Mucosa of descending colon (tissue), 3 donors: ENCODE measurements around the gene GFRA1. TPM values are rescaled to one million over a fixed set of nuclear protein-coding genes. Genes with fewer than 3 reads are reported as not detected.

Experiments used
- ATAC-seq: fragments of 200-7000 bp; cut with Tn5 transposase; one replicate; pipeline ENCODE4 v1.9.1; 2020; ENCODE audit warnings: mild to moderate bottlenecking, moderate library complexity
- DNase-seq, 3 donors: peaks; one replicate each; pipeline ENCODE4 v3.0.0-alpha.2; 2020
- H3K36me3 ChIP-seq: fragments of 200-600 bp; one replicate; pipeline ENCODE4 v1.8.0; 2021; ENCODE audit warnings: low read depth, mild to moderate bottlenecking
- H3K4me1 ChIP-seq: fragments of 200-600 bp; one replicate; pipeline ENCODE4 v1.8.0; 2021; ENCODE audit warnings: low read depth, mild to moderate bottlenecking
- H3K4me3 ChIP-seq: fragments of 200-600 bp; one replicate; pipeline ENCODE4 v1.8.0; 2021; ENCODE audit warnings: mild to moderate bottlenecking
- H3K9me3 ChIP-seq: fragments of 200-600 bp; one replicate; pipeline ENCODE4 v1.8.0; 2021; ENCODE audit warnings: mild to moderate bottlenecking
- CTCF ChIP-seq: fragments of 200-600 bp; IDR thresholded peaks from one replicate; pipeline ENCODE4 v1.8.0; 2022; ENCODE audit warnings: antibody characterized with exemption, mild to moderate bottlenecking
- intact Hi-C, 2 donors: fragments of 100-400 bp; cut with DNase I in 1 of 2; cut with micrococcal nuclease in 1 of 2; formaldehyde crosslinking; loops; one replicate each; pipeline versions ENCODE4 v1.11.0 to v1.11.1; 2022; cut with DNase I, micrococcal nuclease
- total RNA-seq, 3 donors: library from RNA; stranded (reverse); fragmentation: NEBNext Ultra II Directional in 2 of 3; extraction: Animal tissue kit (Norgen Biotek cat#: 25700) in 2 of 3; gene quantifications; one replicate each; pipeline versions ENCODE4 v1.2.1 to v1.2.4, GENCODE V29; 2021 to 2023
- donor health status: DM: no; HTN: no; CAD: no; lungs with moderate emphysema.
- donor health status: DM: no; HTN: no; CAD: no.
- donor health status: DM: no; HTN: yes; CAD: no.

Gene GFRA1
- total RNA-seq, 3 donors from 2014 or later = 2.2 to 32.2 (median 4.1) TPM

DNA sequence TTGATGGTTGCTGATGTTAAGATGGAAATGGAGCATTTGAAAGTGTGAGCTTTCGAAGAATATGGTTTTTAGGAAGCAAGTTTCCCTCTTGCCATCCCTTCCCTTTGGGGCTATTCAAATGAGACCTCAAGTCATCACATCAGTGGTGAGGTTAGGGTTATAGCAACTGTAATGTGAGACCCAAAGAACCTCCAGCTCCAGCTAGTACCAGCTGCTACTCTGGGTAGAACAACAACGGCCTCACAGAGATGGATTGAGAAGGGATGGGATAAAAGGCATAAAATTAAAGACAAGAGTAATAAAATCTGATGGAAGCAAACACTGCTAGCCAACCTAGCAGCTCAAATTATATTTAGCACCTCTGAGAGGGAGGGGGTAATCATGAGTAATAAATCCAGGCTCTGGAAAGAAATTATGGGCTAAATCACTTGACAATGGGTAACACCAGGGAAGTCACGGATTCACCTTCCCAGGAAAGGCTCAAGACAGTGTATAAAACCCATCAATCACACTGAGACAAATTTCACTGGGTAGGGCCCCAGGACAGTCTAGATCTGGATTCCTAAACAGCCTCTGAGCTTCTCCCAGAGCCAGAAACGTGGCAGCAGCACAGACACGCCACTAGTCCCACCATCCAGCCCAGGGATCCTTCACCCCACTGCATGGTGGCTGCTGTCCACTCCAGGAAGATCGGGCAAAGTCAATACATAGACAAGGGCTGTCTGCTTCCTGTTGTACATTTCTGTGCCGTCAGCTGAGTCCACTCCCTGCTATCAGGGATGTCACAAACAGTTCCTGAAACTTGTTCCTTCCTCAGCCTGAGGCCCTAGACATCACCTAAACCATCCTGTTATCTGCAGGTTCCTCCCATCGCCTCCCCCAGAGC, 151.1 kb downstream of the GFRA1 start:
- ATAC-seq = no peak
- no peak for TF ChIP-seq CTCF

GRCh38 chr10:116120688-116121455, 152.1 kb downstream of the GFRA1 start:
- Histone ChIP-seq H3K4me1 (no peaks in the 10 kb centered on the region), H3K36me3 (no peaks in the 10 kb centered on the region), H3K9me3 (no peaks in the 10 kb centered on the region), H3K4me3 (no peak overlapping the region)
- ATAC-seq = no peak
- intact Hi-C loops = no loop called here
- TF ChIP-seq CTCF = no peak
- no peak for DNase-seq

More for the DNA sequence above, 151.1 kb downstream of the GFRA1 start:
- Histone ChIP-seq H3K9me3 (no peaks in the 10 kb centered on the region), H3K4me1 (no peaks in the 10 kb centered on the region), H3K36me3 (no peaks in the 10 kb centered on the region), H3K4me3 (no peak overlapping the region)
- DNase-seq = no peak
- intact Hi-C loops = no loop called here

GRCh38 chr10:116118847-116119246, 154.2 kb downstream of the GFRA1 start:
- no peaks in the 10 kb centered on the region for H3K9me3 ChIP-seq
- intact Hi-C loops = no loop called here
- DNase-seq (no peak), ATAC-seq (no peak)
- no peaks in the 10 kb centered on the region for H3K4me1 ChIP-seq
- no peak for TF ChIP-seq CTCF
- no peaks in the 10 kb centered on the region for H3K36me3 ChIP-seq
- H3K4me3 ChIP-seq = no peak overlapping the region

GRCh38 chr10:116115797-116116196, 157.2 kb downstream of the GFRA1 start:
- DNase-seq (no peak), ATAC-seq (no peak)
- no peaks in the 10 kb centered on the region for H3K36me3 ChIP-seq
- no peak overlapping the region for H3K4me3 ChIP-seq
- no peak for TF ChIP-seq CTCF
- H3K4me1 ChIP-seq = no peaks in the 10 kb centered on the region
- intact Hi-C loops = no loop called here
- no peaks in the 10 kb centered on the region for H3K9me3 ChIP-seq

GRCh38 chr10:116115036-116115641, 157.9 kb downstream of the GFRA1 start:
- intact Hi-C loops = no loop called here
- Histone ChIP-seq H3K9me3 (no peaks in the 10 kb centered on the region), H3K36me3 (no peaks in the 10 kb centered on the region), H3K4me3 (no peak overlapping the region), H3K4me1 (no peaks in the 10 kb centered on the region)
- DNase-seq (no peak), ATAC-seq (no peak)
- TF ChIP-seq CTCF = no peak
